KMS-11 (cell line): ENCODE measurements around the gene SNX5.

ENCODE experiments used
- H2AFZ ChIP-seq: fragments of 200-600 bp; sonication (generic); 2 replicates; pipeline ENCODE4 v1.6.1; 2016; ENCODE audit warnings: antibody characterized with exemption, mixed run types, low read depth
- H3K27ac ChIP-seq: fragments of 200-600 bp; sonication (generic); 2 replicates; pipeline ENCODE4 v1.6.1; 2016; ENCODE audit warnings: mild to moderate bottlenecking, mixed run types
- H3K27me3 ChIP-seq: fragments of 200-600 bp; sonication (generic); 2 replicates; pipeline ENCODE4 v1.6.1; 2017; ENCODE audit warnings: mild to moderate bottlenecking, low read depth, mixed run types, moderate library complexity; ENCODE audit not compliant: insufficient read depth
- H3K36me3 ChIP-seq: fragments of 200-600 bp; sonication (generic); 2 replicates; pipeline ENCODE4 v1.6.1; 2017; ENCODE audit warnings: mild to moderate bottlenecking, mixed run types; ENCODE audit not compliant: insufficient read depth
- H3K4me1 ChIP-seq: fragments of 200-600 bp; sonication (generic); 2 replicates; pipeline ENCODE4 v1.6.1; 2016; ENCODE audit warnings: mild to moderate bottlenecking, low read depth, mixed run types; ENCODE audit not compliant: poor library complexity, severe bottlenecking
- H3K4me2 ChIP-seq: fragments of 200-600 bp; sonication (generic); 2 replicates; pipeline ENCODE4 v1.7.0; 2016; ENCODE audit warnings: mild to moderate bottlenecking, mixed run types
- H3K4me3 ChIP-seq: fragments of 200-600 bp; sonication (generic); IDR thresholded peaks from 2 replicates; pipeline ENCODE4 v1.6.1; 2017; ENCODE audit warnings: low read depth, low read length, mixed read lengths; ENCODE audit not compliant: insufficient read depth
- H3K79me2 ChIP-seq: fragments of 200-600 bp; sonication (generic); 2 replicates; pipeline ENCODE4 v1.6.1; 2016; ENCODE audit warnings: low read depth, mixed run types; ENCODE audit not compliant: insufficient read depth
- H3K9ac ChIP-seq: fragments of 200-600 bp; sonication (generic); 2 replicates; pipeline ENCODE4 v1.6.1; 2016; ENCODE audit warnings: mild to moderate bottlenecking, mixed run types
- H4K20me1 ChIP-seq: fragments of 200-600 bp; sonication (generic); 2 replicates; pipeline ENCODE4 v1.6.1; 2016; ENCODE audit warnings: mild to moderate bottlenecking, mixed run types; ENCODE audit not compliant: insufficient read depth
- CTCF ChIP-seq: fragments of 200-600 bp; sonication (generic); conservative IDR thresholded peaks from 2 replicates; pipeline ENCODE4 v1.6.1; 2017; ENCODE audit warnings: low read depth, mild to moderate bottlenecking, antibody characterized with exemption, low read length, moderate library complexity, mixed read lengths

Gene SNX5

GRCh38 chr20:18007534-18008292 lies 39.1 kb upstream of the SNX5 start:
- no peaks in the 10 kb centered on the region for H3K79me2 ChIP-seq
- no peaks in the 10 kb centered on the region for H3K27me3 ChIP-seq
- H3K4me1 ChIP-seq, result peaks cover 8% of the 10 kb centered on the region
- H4K20me1 ChIP-seq, result no peaks in the 10 kb centered on the region
- H3K4me3 ChIP-seq, result no peak overlapping the region
- no peaks in the 10 kb centered on the region for H3K36me3 ChIP-seq
- TF ChIP-seq CTCF, result no peak
- no peak overlapping the region for H3K4me2 ChIP-seq
- no peak overlapping the region for H3K9ac ChIP-seq
- H3K27ac ChIP-seq, result no peak overlapping the region
- H2AFZ ChIP-seq, result no peak overlapping the region

GRCh38 chr20:18006684-18007083 lies 38.1 kb upstream of the SNX5 start:
- Histone ChIP-seq H2AFZ (no peak overlapping the region), H3K27me3 (no peaks in the 10 kb centered on the region), H3K27ac (no peak overlapping the region), H3K4me1 (peaks cover 8% of the 10 kb centered on the region), H3K79me2 (no peaks in the 10 kb centered on the region), H3K36me3 (no peaks in the 10 kb centered on the region), H3K4me2 (no peak overlapping the region), H3K9ac (no peak overlapping the region), H4K20me1 (no peaks in the 10 kb centered on the region), H3K4me3 (no peak overlapping the region)
- no peak for TF ChIP-seq CTCF

GRCh38 chr20:18005990-18006364 lies 37.4 kb upstream of the SNX5 start:
- no peaks in the 10 kb centered on the region for H3K79me2 ChIP-seq
- H3K9ac ChIP-seq, result no peak overlapping the region
- no peaks in the 10 kb centered on the region for H3K36me3 ChIP-seq
- no peak overlapping the region for H3K4me3 ChIP-seq
- no peak for TF ChIP-seq CTCF
- H3K4me1 ChIP-seq, result peaks cover 8% of the 10 kb centered on the region
- no peak overlapping the region for H3K4me2 ChIP-seq
- no peaks in the 10 kb centered on the region for H3K27me3 ChIP-seq
- no peaks in the 10 kb centered on the region for H4K20me1 ChIP-seq
- H3K27ac ChIP-seq, result no peak overlapping the region
- no peak overlapping the region for H2AFZ ChIP-seq

- H3K79me2 ChIP-seq, result no peaks in the 10 kb centered on the region
- no peaks in the 10 kb centered on the region for H3K36me3 ChIP-seq
- no peak for TF ChIP-seq CTCF
- H2AFZ ChIP-seq, result no peak overlapping the region
- no peak overlapping the region for H3K4me3 ChIP-seq
- H3K4me1 ChIP-seq, result peaks cover 8% of the 10 kb centered on the region
- H3K27me3 ChIP-seq, result no peaks in the 10 kb centered on the region
- H4K20me1 ChIP-seq, result no peaks in the 10 kb centered on the region
- no peak overlapping the region for H3K4me2 ChIP-seq
- no peak overlapping the region for H3K9ac ChIP-seq
- no peak overlapping the region for H3K27ac ChIP-seq
Observed at GRCh38 chr20:18005170-18005989, 36.8 kb upstream of the SNX5 start.
